IPS-15b (cell line): ENCODE data around the gene PLCL1.
A peak's percentile ranks its signal among the peaks of the same experiment; 100 is the strongest.

Source experiments
- H3K27me3 ChIP-seq: one replicate; pipeline ENCODE4 v1.6.1; 2013; ENCODE audit warnings: low read length; ENCODE audit not compliant: control insufficient read depth, insufficient read depth
- H3K36me3 ChIP-seq: one replicate; pipeline ENCODE4 v1.6.1; 2013; ENCODE audit warnings: low read length; ENCODE audit not compliant: control insufficient read depth, insufficient read depth
- H3K4me1 ChIP-seq: one replicate; pipeline ENCODE4 v1.6.1; 2013; ENCODE audit warnings: mild to moderate bottlenecking, low read length; ENCODE audit not compliant: control insufficient read depth, insufficient read depth
- H3K4me3 ChIP-seq: one replicate; pipeline ENCODE4 v1.5.1; 2013; ENCODE audit warnings: low read depth, low read length
- H3K9ac ChIP-seq: one replicate; pipeline ENCODE4 v1.6.1; 2013; ENCODE audit warnings: low read depth, mild to moderate bottlenecking, low read length
- H3K9me3 ChIP-seq: one replicate; pipeline ENCODE4 v1.6.1; 2013; ENCODE audit warnings: mild to moderate bottlenecking, low read length; ENCODE audit not compliant: control insufficient read depth, insufficient read depth

Gene PLCL1

DNA sequence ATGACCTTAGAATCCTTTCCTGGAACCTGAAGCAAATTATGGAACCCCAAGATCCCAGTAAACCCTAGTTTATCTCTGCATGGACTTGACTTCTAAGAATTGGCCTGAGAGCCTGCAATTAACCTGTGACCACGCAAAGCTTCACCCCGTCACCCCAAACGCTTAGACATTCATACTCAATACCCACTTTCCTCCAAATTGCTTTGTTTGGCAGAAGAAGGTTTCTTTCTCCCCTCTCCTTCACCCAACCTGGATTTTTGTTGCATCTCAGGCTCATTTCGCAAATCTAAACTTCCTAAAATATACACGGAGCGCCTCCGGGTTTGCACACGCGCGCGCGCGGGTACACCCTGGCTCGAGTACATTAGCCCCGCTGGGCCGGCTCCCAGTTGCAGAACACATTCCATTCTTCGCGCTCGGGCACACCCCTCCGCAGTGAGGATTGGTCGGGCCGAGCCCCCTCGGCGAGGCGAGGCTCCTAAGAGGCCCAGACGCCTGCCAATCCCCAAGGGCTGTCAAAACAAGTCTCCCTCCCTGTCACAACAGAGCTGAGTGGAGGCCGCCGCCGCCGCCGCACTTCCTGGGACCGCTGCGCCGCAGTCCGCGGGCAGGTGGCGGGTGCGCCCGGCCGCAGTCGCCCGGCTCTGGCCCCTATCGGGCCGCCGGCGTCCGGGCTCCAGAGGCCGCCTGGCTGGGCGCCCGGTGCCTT lies at the start of gene PLCL1:
PLCL1 (plus strand) TSS at position 545 of the 709 bp plus-strand sequence.
- Histone ChIP-seq H3K9me3 (no peaks in the 10 kb centered on the region), H3K4me1 (peaks cover 6% of the 10 kb centered on the region), H3K36me3 (no peaks in the 10 kb centered on the region), H3K4me3 (peak within 1 kb of the TSS; percentile 48), H3K27me3 (peaks cover 42% of the 10 kb centered on the region), H3K9ac (no peak within 1 kb of the TSS)

DNA sequence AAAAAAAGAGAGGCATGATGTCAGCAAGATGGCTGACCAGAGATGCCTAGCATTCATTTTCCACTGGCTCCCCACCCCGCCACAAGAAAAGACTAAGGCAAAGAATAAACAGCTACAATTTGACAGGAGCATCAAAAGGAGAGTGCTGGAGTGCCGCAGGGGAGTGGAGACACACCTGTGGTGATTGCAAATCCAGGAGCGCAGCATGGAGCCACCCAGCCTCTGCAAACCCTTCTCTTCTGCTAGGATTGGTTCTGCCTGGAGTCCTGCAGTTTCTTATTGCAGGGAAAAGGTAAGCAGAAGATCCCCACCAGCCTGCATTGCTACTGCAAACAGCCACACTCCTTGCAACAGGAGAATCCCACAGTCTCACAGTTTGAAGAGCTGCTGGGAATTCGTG lies 45.4 kb upstream of the PLCL1 start:
- Histone ChIP-seq H3K36me3 (no peaks in the 10 kb centered on the region), H3K9me3 (no peaks in the 10 kb centered on the region), H3K9ac (no peak overlapping the region), H3K27me3 (no peaks in the 10 kb centered on the region), H3K4me1 (peaks cover 3% of the 10 kb centered on the region), H3K4me3 (no peak overlapping the region)

DNA sequence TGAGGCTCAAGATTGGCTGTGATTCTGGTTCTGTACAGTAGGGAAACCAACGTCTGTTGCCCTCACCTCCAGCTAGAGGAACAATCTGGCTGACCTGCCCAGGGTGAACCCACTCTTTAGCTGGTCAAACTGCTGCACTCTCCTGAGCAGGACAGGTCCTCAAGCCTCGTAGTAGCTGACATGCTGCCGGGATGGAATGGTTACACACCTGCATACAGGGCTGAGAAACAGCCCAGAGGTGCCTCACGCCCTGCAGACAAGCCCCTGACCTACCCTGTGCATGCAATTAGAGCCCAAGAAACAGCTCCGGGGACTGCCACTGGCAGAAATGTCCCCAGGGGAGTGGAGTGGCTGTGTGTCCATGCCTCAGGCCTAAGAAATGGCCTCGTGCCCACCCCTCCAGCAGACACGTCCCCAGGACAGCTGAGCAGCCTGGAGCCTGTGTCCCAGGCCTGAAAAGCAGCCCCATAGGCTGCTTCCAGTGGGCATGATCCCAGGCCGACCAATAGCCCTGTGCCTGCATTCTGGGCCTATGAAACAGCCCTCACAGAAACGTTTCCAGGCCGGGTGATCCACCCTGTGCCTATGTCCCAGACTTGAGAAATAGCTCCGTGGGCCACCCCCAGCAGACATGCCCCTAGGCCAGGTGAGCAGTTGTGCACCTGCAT lies 44.6 kb upstream of the PLCL1 start:
- H3K9me3 ChIP-seq = no peaks in the 10 kb centered on the region
- no peak overlapping the region for H3K4me3 ChIP-seq
- no peaks in the 10 kb centered on the region for H3K27me3 ChIP-seq
- H3K36me3 ChIP-seq = no peaks in the 10 kb centered on the region
- peaks cover 3% of the 10 kb centered on the region for H3K4me1 ChIP-seq
- no peak overlapping the region for H3K9ac ChIP-seq

DNA sequence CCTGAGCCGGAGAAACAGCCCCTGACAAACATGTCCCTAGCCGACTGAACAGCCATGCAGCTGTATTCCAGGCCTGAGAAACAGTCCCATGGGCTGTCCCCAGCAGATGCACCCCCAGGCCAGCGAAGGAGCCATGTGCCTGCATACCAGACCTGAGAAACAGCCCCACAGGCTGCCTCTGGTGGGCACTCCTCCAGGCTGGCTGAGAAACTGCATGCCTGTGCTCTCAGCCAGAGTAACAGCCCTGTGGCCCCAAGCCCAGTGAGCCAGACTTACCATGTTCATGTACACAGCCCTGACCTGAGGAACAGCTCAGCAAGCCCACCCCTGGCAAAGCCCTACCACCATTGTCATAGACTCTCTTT lies 44.1 kb upstream of the PLCL1 start:
- H3K4me3 ChIP-seq = no peak overlapping the region
- H3K27me3 ChIP-seq = no peaks in the 10 kb centered on the region
- no peaks in the 10 kb centered on the region for H3K9me3 ChIP-seq
- peaks cover 3% of the 10 kb centered on the region for H3K4me1 ChIP-seq
- H3K36me3 ChIP-seq = no peaks in the 10 kb centered on the region
- no peak overlapping the region for H3K9ac ChIP-seq

DNA sequence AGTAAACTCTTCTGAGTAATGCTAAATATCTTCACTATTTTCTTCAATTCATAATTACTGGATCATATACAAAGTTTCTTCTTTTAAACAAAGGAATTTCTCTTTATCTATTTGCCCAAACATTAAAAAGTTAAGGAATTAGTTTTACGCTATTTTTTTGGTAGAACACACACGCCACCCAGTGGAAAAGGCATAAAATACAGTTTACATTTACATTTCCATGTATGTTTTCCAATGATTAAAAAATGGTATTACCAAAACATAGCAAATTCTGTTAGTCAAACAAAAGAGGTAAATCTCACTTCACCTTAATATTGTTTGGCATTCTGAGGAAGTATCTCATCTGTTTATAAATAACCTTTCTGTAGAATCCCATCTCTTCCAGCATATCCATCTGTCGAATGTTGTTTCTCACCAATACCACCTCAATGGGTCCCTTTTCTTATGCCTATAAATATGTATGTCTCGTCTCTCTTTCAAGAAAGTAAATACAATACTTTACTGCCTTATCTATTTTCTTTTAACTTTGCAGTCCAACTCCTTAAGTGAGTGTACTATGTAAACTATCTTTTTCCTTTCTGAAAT lies 26.5 kb upstream of the PLCL1 start:
- H3K27me3 ChIP-seq = no peaks in the 10 kb centered on the region
- no peaks in the 10 kb centered on the region for H3K4me1 ChIP-seq
- H3K4me3 ChIP-seq = no peak overlapping the region
- no peaks in the 10 kb centered on the region for H3K9me3 ChIP-seq
- no peaks in the 10 kb centered on the region for H3K36me3 ChIP-seq
- H3K9ac ChIP-seq = no peak overlapping the region

DNA sequence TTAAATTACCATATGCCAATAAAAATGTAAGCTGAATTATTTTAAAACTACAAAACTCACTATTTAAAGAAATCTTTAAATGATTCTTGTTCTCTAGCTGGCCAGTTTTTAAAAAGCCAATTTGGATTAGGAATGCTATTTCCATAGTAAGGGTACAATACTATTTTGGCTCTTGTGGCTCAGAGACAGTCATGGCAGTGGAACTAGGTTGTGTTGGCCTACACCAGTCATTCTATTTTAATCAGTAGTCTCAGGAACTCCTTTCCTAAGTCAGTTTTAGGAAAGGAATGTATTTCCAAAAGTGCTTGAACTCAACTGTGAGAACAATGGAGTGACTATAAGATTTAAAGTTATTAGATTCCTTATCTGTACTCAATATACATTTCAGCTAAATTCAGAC lies 25.1 kb upstream of the PLCL1 start:
- Histone ChIP-seq H3K9ac (no peak overlapping the region), H3K4me1 (no peaks in the 10 kb centered on the region), H3K9me3 (no peaks in the 10 kb centered on the region), H3K27me3 (no peaks in the 10 kb centered on the region), H3K36me3 (no peaks in the 10 kb centered on the region), H3K4me3 (no peak overlapping the region)

DNA sequence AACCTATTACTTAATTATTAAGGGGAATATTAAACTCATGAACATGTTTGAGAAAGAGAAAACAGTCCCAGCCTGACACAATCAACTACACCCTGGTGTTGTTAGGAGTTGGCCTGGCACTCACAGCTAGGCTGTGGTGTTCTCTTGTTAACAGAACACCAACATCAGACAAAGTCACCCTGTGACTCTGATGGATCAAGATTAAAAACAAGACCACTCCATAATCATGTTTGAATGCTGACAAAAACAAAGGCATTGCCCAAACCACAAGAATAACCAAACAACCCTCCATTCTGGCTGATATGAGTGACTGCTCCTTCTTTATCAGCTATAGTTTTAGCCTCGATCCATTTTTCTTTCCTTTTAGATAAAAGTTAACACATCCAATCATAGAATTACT lies 22.3 kb upstream of the PLCL1 start:
- H3K4me1 ChIP-seq = no peaks in the 10 kb centered on the region
- no peaks in the 10 kb centered on the region for H3K9me3 ChIP-seq
- no peak overlapping the region for H3K4me3 ChIP-seq
- no peaks in the 10 kb centered on the region for H3K36me3 ChIP-seq
- H3K9ac ChIP-seq = no peak overlapping the region
- peaks cover 19% of the 10 kb centered on the region for H3K27me3 ChIP-seq

DNA sequence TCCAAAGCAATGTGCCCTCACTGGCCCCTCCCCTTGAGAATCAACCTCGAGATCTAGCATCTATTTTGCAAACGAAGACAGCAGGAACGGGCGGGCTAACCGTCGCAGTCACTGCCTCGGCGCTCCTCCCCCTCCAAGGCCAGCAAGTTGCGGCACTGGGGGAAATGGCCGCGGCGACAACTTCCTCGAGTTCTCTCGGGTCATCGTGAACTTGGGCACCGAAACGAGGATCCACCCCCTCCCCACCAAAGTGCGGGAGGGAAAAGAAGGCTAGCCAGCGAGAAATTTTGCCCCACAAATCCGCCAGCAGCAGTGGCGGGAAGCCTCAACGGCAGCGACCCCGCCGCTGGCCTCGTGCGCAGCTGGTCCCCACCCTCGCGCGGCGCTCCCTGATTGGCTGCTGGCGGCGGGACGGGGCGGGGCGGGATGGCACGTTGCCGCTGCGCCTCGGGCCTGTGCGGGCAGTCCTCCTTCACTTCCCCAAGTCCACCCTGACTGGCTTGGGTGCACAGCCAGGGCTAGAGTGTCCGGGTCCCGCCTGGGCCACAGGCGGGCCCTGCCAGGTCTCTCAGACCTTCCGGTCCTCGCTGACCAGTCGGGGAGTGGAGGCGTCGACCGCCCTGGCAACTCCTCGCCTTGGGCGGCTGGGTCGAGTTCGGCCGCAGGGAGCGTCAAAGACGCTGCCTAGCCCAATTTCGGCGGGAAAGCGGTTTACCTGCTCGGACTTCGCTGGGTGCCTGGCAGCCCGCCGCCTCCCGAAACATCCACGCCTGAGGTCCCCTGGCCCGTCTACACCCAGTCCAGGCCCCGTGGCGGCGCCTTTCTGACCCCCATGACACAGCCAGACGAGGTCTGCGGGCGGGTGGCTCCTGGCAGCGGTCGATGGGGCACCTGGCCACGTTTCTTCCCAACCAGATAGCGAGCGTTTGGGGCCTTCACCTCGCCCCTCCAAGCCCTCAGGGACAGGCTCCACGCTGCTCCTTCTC lies 19.1 kb upstream of the PLCL1 start, which contains the start of gene BOLL:
BOLL (minus strand) TSS at position 364 of the 986 bp plus-strand sequence. CDS start 3,469 bp downstream, outside the sequence.
- Histone ChIP-seq H3K27me3 (peaks cover 31% of the 10 kb centered on the region), H3K4me1 (no peaks in the 10 kb centered on the region), H3K9ac (no peak within 1 kb of the TSS), H3K9me3 (no peaks in the 10 kb centered on the region), H3K4me3 (peak within 1 kb of the TSS; percentile 79), H3K36me3 (no peaks in the 10 kb centered on the region)

DNA sequence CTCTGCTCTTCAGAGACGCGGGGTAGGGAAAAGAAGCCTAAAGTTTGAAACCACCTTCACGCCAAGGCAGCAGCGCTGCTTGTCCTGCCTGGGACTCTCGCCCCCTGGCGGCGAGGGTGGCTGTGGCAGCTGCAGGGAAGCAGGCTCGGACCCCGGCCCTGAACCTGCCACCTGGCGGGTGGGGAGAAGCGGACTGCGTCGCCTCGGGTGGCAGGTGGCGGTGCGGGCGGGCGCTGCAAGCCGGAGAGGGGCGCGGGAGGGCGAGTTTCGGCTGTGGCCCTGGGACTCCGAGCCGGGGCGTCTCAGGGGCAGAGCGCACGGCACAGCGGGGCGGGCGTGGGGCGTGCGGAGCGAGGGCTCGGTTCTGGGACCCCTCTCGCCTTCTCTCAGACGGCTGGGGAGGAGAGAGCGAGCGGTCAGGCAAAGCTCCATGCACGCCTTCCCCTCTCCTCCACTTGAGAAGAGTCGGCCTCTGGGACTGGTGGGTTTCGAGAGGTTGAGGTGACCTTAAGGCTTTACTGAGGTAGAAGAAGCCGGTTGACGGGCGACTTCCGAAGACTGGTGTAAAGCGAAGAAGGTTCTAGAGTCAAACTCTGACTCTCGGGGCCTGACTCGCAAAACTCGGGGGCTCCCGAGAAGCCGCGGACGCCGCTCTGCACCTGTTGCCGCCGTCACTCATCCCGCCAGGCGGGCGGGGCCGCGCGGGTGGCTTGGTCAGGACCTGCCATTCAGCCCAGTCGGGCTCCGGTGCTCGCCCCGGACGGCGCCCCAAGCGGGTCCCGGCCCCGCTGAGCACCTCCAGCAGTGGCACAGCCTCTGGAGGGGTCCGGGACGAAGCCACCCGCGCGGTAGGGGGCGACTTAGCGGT lies 18.1 kb upstream of the PLCL1 start:
- H3K4me3 ChIP-seq = peak overlapping the region; percentile 79
- H3K9ac ChIP-seq = no peak overlapping the region

DNA sequence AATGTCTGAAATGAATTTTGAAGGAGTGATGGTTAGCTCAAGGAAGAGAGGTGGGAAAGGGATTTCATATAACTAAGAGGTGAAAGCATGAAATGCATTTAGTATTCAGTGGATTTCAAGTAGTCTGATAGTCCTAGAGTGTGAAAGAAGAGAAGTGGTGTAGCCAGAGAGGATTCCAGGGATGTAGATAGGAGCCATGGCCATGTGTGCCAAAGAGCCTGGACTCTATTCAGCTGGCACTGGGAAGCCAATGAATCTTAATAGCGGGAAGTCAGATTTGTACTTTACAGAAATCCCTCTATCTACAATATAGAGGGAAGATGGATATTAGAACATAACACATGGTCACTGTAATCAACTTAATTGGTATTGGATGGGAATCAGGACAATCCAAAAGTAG lies 10.9 kb upstream of the PLCL1 start:
- Histone ChIP-seq H3K9me3 (peaks cover 3% of the 10 kb centered on the region), H3K27me3 (peaks cover 2% of the 10 kb centered on the region), H3K4me1 (no peaks in the 10 kb centered on the region), H3K9ac (no peak overlapping the region), H3K4me3 (no peak overlapping the region), H3K36me3 (no peaks in the 10 kb centered on the region)

More for the DNA sequence above, 18.1 kb upstream of the PLCL1 start:
- Histone ChIP-seq H3K9me3 (no peaks in the 10 kb centered on the region), H3K4me1 (no peaks in the 10 kb centered on the region), H3K36me3 (no peaks in the 10 kb centered on the region), H3K27me3 (peaks cover 31% of the 10 kb centered on the region)
